Vagina (tissue), 2 donors: ENCODE results near the gene GLG1. TPM values are rescaled to one million over a fixed set of nuclear protein-coding genes. Genes with fewer than 3 reads are reported as not detected.
A peak's percentile ranks its signal among the peaks of the same experiment; 100 is the strongest.

Experiments used
- DNase-seq, 2 donors: peaks; one replicate each; pipeline ENCODE4 v3.0.0-alpha.2; 2017; ENCODE audit errors: extremely low spot score in 2 of 2
- H3K27ac ChIP-seq: fragments of 200-600 bp; sonication (generic); one replicate; pipeline ENCODE4 v1.5.1; 2019
- H3K27me3 ChIP-seq: fragments of 200-600 bp; sonication (generic); one replicate; pipeline ENCODE4 v1.5.1; 2019
- H3K36me3 ChIP-seq, 2 donors: fragments of 200-600 bp; sonication (generic); one replicate each; pipeline ENCODE4 v1.5.1; 2017 to 2019
- H3K4me1 ChIP-seq: fragments of 200-600 bp; sonication (generic); one replicate; pipeline ENCODE4 v1.5.1; 2019
- H3K4me3 ChIP-seq, 2 donors: fragments of 200-600 bp; sonication (generic); 1 replicate in 1 of 2; 2 replicates in 1 of 2; pipeline ENCODE4 v1.5.1; 2016 to 2019
- H3K9me3 ChIP-seq: fragments of 200-600 bp; sonication (generic); one replicate; pipeline ENCODE4 v1.5.1; 2019
- CTCF ChIP-seq, 3 experiments: fragments of 450-650 bp in 2 of 3; fragments of 200-600 bp in 1 of 3; sonication (generic) in 1 of 3; IDR thresholded peaks; one replicate each; pipeline ENCODE4 v1.5.1; 2017 to 2019; ENCODE audit warnings: antibody characterized with exemption in 3 of 3, mild to moderate bottlenecking in 2 of 3, moderate library complexity in 2 of 3
- POLR2A ChIP-seq, 2 donors: fragments of 450-650 bp; IDR thresholded peaks; one replicate each; pipeline ENCODE4 v1.6.1; 2017; ENCODE audit warnings: antibody characterized with exemption in 2 of 2, mild to moderate bottlenecking in 2 of 2, moderate library complexity in 2 of 2
- POLR2AphosphoS5 ChIP-seq, 2 donors: sonication (generic); formaldehyde crosslinking; IDR thresholded peaks; one replicate each; pipeline ENCODE4 v1.9.0; 2017; ENCODE audit warnings: antibody characterized with exemption in 2 of 2, mild to moderate bottlenecking in 2 of 2, low read depth in 1 of 2; ENCODE audit not compliant: insufficient read depth in 1 of 2
- intact Hi-C: fragments of 100-400 bp; cut with DNase I; formaldehyde crosslinking; loops from one replicate; pipeline ENCODE4 v1.15.1; 2023
- total RNA-seq: library from RNA; depleted of rRNA; stranded (reverse); fragments of >200 nt; gene quantifications from one replicate; pipeline ENCODE4 v1.2.3, GENCODE V29; 2016

The GLG1 gene
- total RNA-seq, 1 donor from 2014 or later: 76.9 TPM

DNA sequence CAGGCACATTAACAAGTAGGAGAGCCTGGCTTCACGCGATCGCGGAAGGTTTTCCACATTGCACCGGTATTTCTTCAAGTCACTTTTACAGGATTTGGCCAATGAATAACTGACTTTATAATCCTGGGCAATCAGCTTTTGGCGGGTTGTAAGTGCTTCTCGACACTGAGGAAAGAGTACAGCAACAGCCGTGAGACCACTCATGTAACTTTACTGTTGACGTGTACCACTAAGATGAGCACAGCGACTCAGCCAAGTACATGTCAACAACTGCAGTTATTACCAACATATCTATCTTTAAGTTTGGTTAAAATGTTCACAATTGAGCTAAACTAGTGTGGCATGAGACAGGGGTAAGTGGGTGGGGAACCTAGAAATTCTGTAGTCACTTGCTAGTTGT, 113.9 kb downstream of the GLG1 start:
- H3K9me3 ChIP-seq: no peaks in the 10 kb centered on the region
- no peak for DNase-seq
- H3K36me3 ChIP-seq: peaks cover 0 to 51% of the 10 kb centered on the region in 2 donors
- H3K4me3 ChIP-seq: no peak overlapping the region
- no peak overlapping the region for H3K27ac ChIP-seq
- TF ChIP-seq CTCF (IDR thresholded peaks at IDR 0.05) (no peak), POLR2AphosphoS5 (IDR thresholded peaks at IDR 0.05; ENCODE audit: insufficient read depth in 1 of 2, low read depth in 1 of 2) (no peak), POLR2A (IDR thresholded peaks at IDR 0.05) (no peak)
- H3K4me1 ChIP-seq: no peaks in the 10 kb centered on the region
- intact Hi-C loops: no loop called here
- no peaks in the 10 kb centered on the region for H3K27me3 ChIP-seq

- Histone ChIP-seq H3K27ac (no peak overlapping the region), H3K9me3 (no peaks in the 10 kb centered on the region), H3K36me3 (peaks cover 0 to 45% of the 10 kb centered on the region in 2 donors), H3K4me3 (no peak overlapping the region), H3K27me3 (no peaks in the 10 kb centered on the region), H3K4me1 (no peaks in the 10 kb centered on the region)
- DNase-seq: no peak
- no peak for TF ChIP-seq POLR2AphosphoS5 (IDR thresholded peaks at IDR 0.05; ENCODE audit: insufficient read depth in 1 of 2, low read depth in 1 of 2)
- TF ChIP-seq CTCF (IDR thresholded peaks at IDR 0.05): no peak
- no peak for TF ChIP-seq POLR2A (IDR thresholded peaks at IDR 0.05)
- intact Hi-C loops: no loop called here
Measured at GRCh38 chr16:74487634-74488495, 119.0 kb downstream of the GLG1 start.

- intact Hi-C loops: no loop called here
- Histone ChIP-seq H3K4me1 (no peaks in the 10 kb centered on the region), H3K36me3 (peaks cover 0 to 33% of the 10 kb centered on the region in 2 donors), H3K9me3 (no peaks in the 10 kb centered on the region), H3K27ac (no peak overlapping the region), H3K4me3 (no peak overlapping the region), H3K27me3 (no peaks in the 10 kb centered on the region)
- no peak for DNase-seq
- TF ChIP-seq POLR2A (IDR thresholded peaks at IDR 0.05) (no peak), CTCF (IDR thresholded peaks at IDR 0.05) (no peak), POLR2AphosphoS5 (IDR thresholded peaks at IDR 0.05; ENCODE audit: insufficient read depth in 1 of 2, low read depth in 1 of 2) (peak in 1 of 2 donors; percentile 32)
Measured at GRCh38 chr16:74485916-74486315, 121.0 kb downstream of the GLG1 start.

DNA sequence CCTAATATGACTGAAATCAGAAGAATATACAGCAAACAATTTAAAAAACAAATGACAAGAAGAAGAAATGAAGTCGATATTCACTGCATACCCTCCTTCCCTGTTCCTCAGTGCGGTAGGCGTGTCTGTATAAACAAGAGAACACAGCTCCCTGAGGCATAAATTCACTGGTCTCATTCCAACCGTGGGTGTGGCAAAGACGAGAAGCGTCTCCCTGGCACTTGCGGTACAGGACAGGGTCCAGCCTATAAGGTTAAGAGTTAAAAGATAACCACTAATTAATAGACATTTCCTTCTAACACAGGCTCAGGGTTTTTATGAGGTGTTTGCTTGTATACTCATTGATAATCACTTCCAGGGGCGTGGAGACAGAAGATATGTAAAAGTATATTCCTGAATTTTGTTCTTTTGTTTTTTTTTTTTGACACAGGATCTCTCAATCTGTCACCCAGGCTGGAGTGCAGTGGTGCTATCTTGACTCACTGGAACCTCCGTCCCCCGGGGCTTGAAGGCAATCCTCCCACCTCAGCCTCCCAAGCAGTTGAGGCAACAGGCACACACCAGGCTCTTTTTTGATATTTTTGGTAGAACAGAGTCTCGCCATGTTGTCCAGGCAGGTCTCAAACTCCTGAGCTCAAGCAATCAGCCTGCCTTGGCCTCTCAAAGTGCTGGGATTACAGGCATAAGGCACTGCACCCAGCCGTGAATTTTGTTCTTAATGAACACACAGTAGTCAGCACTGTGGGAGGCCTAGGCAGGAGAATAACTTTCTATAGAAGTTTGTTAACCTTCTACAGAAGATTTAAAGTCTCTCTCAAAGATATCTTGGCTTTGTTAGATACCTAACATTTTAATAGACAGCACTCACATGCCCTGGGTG, 126.5 kb downstream of the GLG1 start:
- no peak overlapping the region for H3K4me3 ChIP-seq
- peak in 1 of 2 donors; percentile 51 for TF ChIP-seq POLR2AphosphoS5 (IDR thresholded peaks at IDR 0.05; ENCODE audit: insufficient read depth in 1 of 2, low read depth in 1 of 2)
- TF ChIP-seq CTCF (IDR thresholded peaks at IDR 0.05): no peak
- peaks cover 0 to 37% of the 10 kb centered on the region in 2 donors for H3K36me3 ChIP-seq
- peaks cover 17% of the 10 kb centered on the region for H3K4me1 ChIP-seq
- peak overlapping the region; percentile 61 for H3K27ac ChIP-seq
- DNase-seq: no peak
- H3K9me3 ChIP-seq: no peaks in the 10 kb centered on the region
- intact Hi-C loops: no loop called here
- no peaks in the 10 kb centered on the region for H3K27me3 ChIP-seq
